Mesothelial cell of epicardium (in vitro differentiated cells): Measurements from ENCODE around the gene PUS7L. TPM values are rescaled to one million over a fixed set of nuclear protein-coding genes. Genes with fewer than 3 reads are reported as not detected.
A peak's percentile ranks its signal among the peaks of the same experiment; 100 is the strongest.

ENCODE experiments used
- DNase-seq, 2 experiments: peaks; one replicate each; pipeline ENCODE4 v3.0.0; 2021; ENCODE audit warnings: low spot score in 2 of 2; ENCODE audit not compliant: unreplicated experiment in 2 of 2
- H3K27ac Mint-ChIP-seq: 2 replicates; pipeline ENCODE4 v1.8.0; 2021; ENCODE audit warnings: mixed read lengths
- H3K27me3 Mint-ChIP-seq: 2 replicates; pipeline ENCODE4 v1.8.0; 2021; ENCODE audit warnings: low read depth, mixed read lengths
- H3K36me3 Mint-ChIP-seq: 2 replicates; pipeline ENCODE4 v1.8.0; 2021; ENCODE audit warnings: mixed read lengths
- H3K4me1 Mint-ChIP-seq: 2 replicates; pipeline ENCODE4 v1.8.0; 2021; ENCODE audit warnings: mixed read lengths
- H3K4me3 Mint-ChIP-seq: 2 replicates; pipeline ENCODE4 v1.8.0; 2021; ENCODE audit warnings: mild to moderate bottlenecking, moderate library complexity, mixed read lengths
- H3K9me3 Mint-ChIP-seq: 2 replicates; pipeline ENCODE4 v1.8.0; 2021; ENCODE audit warnings: mixed read lengths
- CTCF ChIP-seq: fragments of 200-600 bp; sonication (generic); IDR thresholded peaks from one replicate; pipeline ENCODE4 v1.5.0; 2021; ENCODE audit warnings: antibody characterized with exemption; ENCODE audit not compliant: unreplicated experiment
- total RNA-seq: library from RNA; stranded (reverse); gene quantifications from 3 replicates; pipeline ENCODE4 v1.2.1, GENCODE V29; 2021

Gene PUS7L
- total RNA-seq, 1 donor from 2014 or later: 10.6 TPM

- H3K36me3 Mint-ChIP-seq: peaks cover 5% of the 10 kb centered on the region
- H3K27me3 Mint-ChIP-seq: no peaks in the 10 kb centered on the region
- no peak for DNase-seq
Observed at GRCh38 chr12:43766291-43766690, 7.7 kb upstream of the PUS7L start.

GRCh38 chr12:43764528-43764927 is 5.9 kb upstream of the PUS7L start:
- Mint-ChIP-seq H3K36me3 (no peaks in the 10 kb centered on the region), H3K4me3 (no peak overlapping the region), H3K9me3 (no peaks in the 10 kb centered on the region), H3K27me3 (no peaks in the 10 kb centered on the region), H3K4me1 (peaks cover 10% of the 10 kb centered on the region), H3K27ac (no peak overlapping the region)
- no peak for DNase-seq
- TF ChIP-seq CTCF: no peak

More at GRCh38 chr12:43766291-43766690, 7.7 kb upstream of the PUS7L start:
- H3K4me1 Mint-ChIP-seq: peaks cover 2% of the 10 kb centered on the region
- peaks cover 4% of the 10 kb centered on the region for H3K9me3 Mint-ChIP-seq
- no peak overlapping the region for H3K4me3 Mint-ChIP-seq
- H3K27ac Mint-ChIP-seq: no peak overlapping the region
- no peak for TF ChIP-seq CTCF

- Mint-ChIP-seq H3K27ac (no peak overlapping the region), H3K4me1 (peaks cover 11% of the 10 kb centered on the region), H3K27me3 (no peaks in the 10 kb centered on the region), H3K9me3 (no peaks in the 10 kb centered on the region), H3K4me3 (no peak overlapping the region), H3K36me3 (no peaks in the 10 kb centered on the region)
- no peak for DNase-seq
- TF ChIP-seq CTCF: no peak
Observed at GRCh38 chr12:43763769-43764168, 5.2 kb upstream of the PUS7L start.

GRCh38 chr12:43762596-43762995 is 4.0 kb upstream of the PUS7L start:
- Mint-ChIP-seq H3K4me3 (no peak overlapping the region), H3K36me3 (no peaks in the 10 kb centered on the region), H3K4me1 (peaks cover 15% of the 10 kb centered on the region), H3K27me3 (no peaks in the 10 kb centered on the region), H3K9me3 (no peaks in the 10 kb centered on the region), H3K27ac (no peak overlapping the region)
- DNase-seq: no peak
- TF ChIP-seq CTCF: no peak

GRCh38 chr12:43761500-43761899 is 2.9 kb upstream of the PUS7L start:
- H3K4me3 Mint-ChIP-seq: no peak overlapping the region
- H3K4me1 Mint-ChIP-seq: peaks cover 16% of the 10 kb centered on the region
- no peaks in the 10 kb centered on the region for H3K27me3 Mint-ChIP-seq
- H3K9me3 Mint-ChIP-seq: no peaks in the 10 kb centered on the region
- no peak for DNase-seq
- no peak for TF ChIP-seq CTCF
- no peak overlapping the region for H3K27ac Mint-ChIP-seq
- H3K36me3 Mint-ChIP-seq: no peaks in the 10 kb centered on the region

- peak overlapping the region; percentile 14 for H3K27ac Mint-ChIP-seq
- H3K4me3 Mint-ChIP-seq: peak overlapping the region; percentile 28
- no peaks in the 10 kb centered on the region for H3K36me3 Mint-ChIP-seq
- no peak for DNase-seq
- H3K9me3 Mint-ChIP-seq: no peaks in the 10 kb centered on the region
- peaks cover 16% of the 10 kb centered on the region for H3K4me1 Mint-ChIP-seq
- no peak for TF ChIP-seq CTCF
- no peaks in the 10 kb centered on the region for H3K27me3 Mint-ChIP-seq
Observed at GRCh38 chr12:43760396-43760795, 1.8 kb upstream of the PUS7L start.
